Vagina (tissue), 2 donors: ENCODE data around the gene TMEM120A. TPM values are rescaled to one million over a fixed set of nuclear protein-coding genes. Genes with fewer than 3 reads are reported as not detected.
A peak's percentile ranks its signal among the peaks of the same experiment; 100 is the strongest.

ENCODE experiments used
- DNase-seq, 2 donors: peaks; one replicate each; pipeline ENCODE4 v3.0.0-alpha.2; 2017; ENCODE audit errors: extremely low spot score in 2 of 2
- H3K27ac ChIP-seq: fragments of 200-600 bp; sonication (generic); one replicate; pipeline ENCODE4 v1.5.1; 2019
- H3K27me3 ChIP-seq: fragments of 200-600 bp; sonication (generic); one replicate; pipeline ENCODE4 v1.5.1; 2019
- H3K36me3 ChIP-seq, 2 donors: fragments of 200-600 bp; sonication (generic); one replicate each; pipeline ENCODE4 v1.5.1; 2017 to 2019
- H3K4me1 ChIP-seq: fragments of 200-600 bp; sonication (generic); one replicate; pipeline ENCODE4 v1.5.1; 2019
- H3K4me3 ChIP-seq, 2 donors: fragments of 200-600 bp; sonication (generic); 1 replicate in 1 of 2; 2 replicates in 1 of 2; pipeline ENCODE4 v1.5.1; 2016 to 2019
- H3K9me3 ChIP-seq: fragments of 200-600 bp; sonication (generic); one replicate; pipeline ENCODE4 v1.5.1; 2019
- POLR2A ChIP-seq, 2 donors: fragments of 450-650 bp; IDR thresholded peaks; one replicate each; pipeline ENCODE4 v1.6.1; 2017; ENCODE audit warnings: antibody characterized with exemption in 2 of 2, mild to moderate bottlenecking in 2 of 2, moderate library complexity in 2 of 2
- POLR2AphosphoS5 ChIP-seq, 2 donors: sonication (generic); formaldehyde crosslinking; IDR thresholded peaks; one replicate each; pipeline ENCODE4 v1.9.0; 2017; ENCODE audit warnings: antibody characterized with exemption in 2 of 2, mild to moderate bottlenecking in 2 of 2, low read depth in 1 of 2; ENCODE audit not compliant: insufficient read depth in 1 of 2
- intact Hi-C: fragments of 100-400 bp; cut with DNase I; formaldehyde crosslinking; loops from one replicate; pipeline ENCODE4 v1.15.1; 2023
- total RNA-seq: library from RNA; depleted of rRNA; stranded (reverse); fragments of >200 nt; gene quantifications from one replicate; pipeline ENCODE4 v1.2.3, GENCODE V29; 2016
- TF ChIP-seq, protein P1 (sequence below), 3 experiments: fragments of 450-650 bp in 2 of 3; fragments of 200-600 bp in 1 of 3; sonication (generic) in 1 of 3; IDR thresholded peaks; one replicate each; pipeline ENCODE4 v1.5.1; 2017 to 2019; ENCODE audit warnings: antibody characterized with exemption in 3 of 3, mild to moderate bottlenecking in 2 of 3, moderate library complexity in 2 of 3

The TMEM120A gene
- total RNA-seq, 1 donor from 2014 or later = 45.9 TPM

DNA sequence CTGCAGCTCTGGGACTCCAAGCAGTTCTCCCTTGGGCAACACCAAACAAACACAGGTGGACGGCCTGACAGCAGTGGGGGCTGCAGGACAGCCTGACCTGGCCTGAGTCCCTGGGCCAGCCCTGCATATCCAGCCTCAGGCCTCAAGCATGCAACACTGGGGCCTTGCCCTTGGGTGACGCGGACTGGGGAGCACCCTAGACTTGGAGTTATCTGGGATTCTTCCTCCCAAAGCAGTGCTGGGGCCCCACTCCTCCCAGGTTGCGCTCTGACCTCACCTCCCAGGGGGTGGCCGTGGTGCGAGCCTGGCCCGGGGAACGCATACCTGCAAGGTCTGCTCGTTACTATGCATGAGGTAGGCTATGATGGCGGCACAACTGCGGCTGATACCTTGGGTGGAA is 6.2 kb upstream of the TMEM120A start:
- no peak overlapping the region for H3K27ac ChIP-seq
- no peak overlapping the region for H3K4me3 ChIP-seq
- TF ChIP-seq POLR2A (IDR thresholded peaks at IDR 0.05) = no peak
- TF ChIP-seq, protein P1, sequence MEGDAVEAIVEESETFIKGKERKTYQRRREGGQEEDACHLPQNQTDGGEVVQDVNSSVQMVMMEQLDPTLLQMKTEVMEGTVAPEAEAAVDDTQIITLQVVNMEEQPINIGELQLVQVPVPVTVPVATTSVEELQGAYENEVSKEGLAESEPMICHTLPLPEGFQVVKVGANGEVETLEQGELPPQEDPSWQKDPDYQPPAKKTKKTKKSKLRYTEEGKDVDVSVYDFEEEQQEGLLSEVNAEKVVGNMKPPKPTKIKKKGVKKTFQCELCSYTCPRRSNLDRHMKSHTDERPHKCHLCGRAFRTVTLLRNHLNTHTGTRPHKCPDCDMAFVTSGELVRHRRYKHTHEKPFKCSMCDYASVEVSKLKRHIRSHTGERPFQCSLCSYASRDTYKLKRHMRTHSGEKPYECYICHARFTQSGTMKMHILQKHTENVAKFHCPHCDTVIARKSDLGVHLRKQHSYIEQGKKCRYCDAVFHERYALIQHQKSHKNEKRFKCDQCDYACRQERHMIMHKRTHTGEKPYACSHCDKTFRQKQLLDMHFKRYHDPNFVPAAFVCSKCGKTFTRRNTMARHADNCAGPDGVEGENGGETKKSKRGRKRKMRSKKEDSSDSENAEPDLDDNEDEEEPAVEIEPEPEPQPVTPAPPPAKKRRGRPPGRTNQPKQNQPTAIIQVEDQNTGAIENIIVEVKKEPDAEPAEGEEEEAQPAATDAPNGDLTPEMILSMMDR (IDR thresholded peaks at IDR 0.05) = no peak
- no peak for TF ChIP-seq POLR2AphosphoS5 (IDR thresholded peaks at IDR 0.05; ENCODE audit: insufficient read depth in 1 of 2, low read depth in 1 of 2)
- no peaks in the 10 kb centered on the region for H3K27me3 ChIP-seq
- no peaks in the 10 kb centered on the region for H3K4me1 ChIP-seq
- H3K36me3 ChIP-seq = peaks cover 0 to 20% of the 10 kb centered on the region in 2 donors
- intact Hi-C loops = no loop called here
- DNase-seq = no peak
- no peaks in the 10 kb centered on the region for H3K9me3 ChIP-seq

DNA sequence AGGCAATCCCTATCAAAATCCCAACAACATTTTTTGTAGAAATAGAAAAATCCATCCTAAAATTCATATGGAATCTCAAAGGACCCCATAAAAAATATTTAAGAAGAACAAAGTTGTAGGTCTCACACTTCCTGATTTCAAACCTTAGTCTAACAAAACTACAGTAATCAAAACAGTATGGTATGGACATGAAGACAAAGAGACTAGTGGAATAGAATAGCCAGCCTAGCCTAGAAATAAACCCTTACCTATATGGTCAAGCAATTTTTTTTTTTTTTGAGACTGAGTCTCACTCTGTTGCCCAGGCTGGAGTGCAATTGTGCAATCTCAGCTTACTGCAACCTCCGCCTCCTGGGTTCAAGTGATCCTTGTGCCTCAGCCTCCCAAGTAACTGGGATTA is 3.6 kb upstream of the TMEM120A start:
- Histone ChIP-seq H3K9me3 (no peaks in the 10 kb centered on the region), H3K27me3 (no peaks in the 10 kb centered on the region), H3K4me3 (no peak overlapping the region), H3K27ac (no peak overlapping the region), H3K36me3 (peaks cover 0 to 8% of the 10 kb centered on the region in 2 donors), H3K4me1 (peaks cover 13% of the 10 kb centered on the region)
- TF ChIP-seq, protein P1 (IDR thresholded peaks at IDR 0.05) = no peak
- no peak for TF ChIP-seq POLR2A (IDR thresholded peaks at IDR 0.05)
- TF ChIP-seq POLR2AphosphoS5 (IDR thresholded peaks at IDR 0.05; ENCODE audit: insufficient read depth in 1 of 2, low read depth in 1 of 2) = no peak
- intact Hi-C loops = no loop called here
- DNase-seq = no peak

DNA sequence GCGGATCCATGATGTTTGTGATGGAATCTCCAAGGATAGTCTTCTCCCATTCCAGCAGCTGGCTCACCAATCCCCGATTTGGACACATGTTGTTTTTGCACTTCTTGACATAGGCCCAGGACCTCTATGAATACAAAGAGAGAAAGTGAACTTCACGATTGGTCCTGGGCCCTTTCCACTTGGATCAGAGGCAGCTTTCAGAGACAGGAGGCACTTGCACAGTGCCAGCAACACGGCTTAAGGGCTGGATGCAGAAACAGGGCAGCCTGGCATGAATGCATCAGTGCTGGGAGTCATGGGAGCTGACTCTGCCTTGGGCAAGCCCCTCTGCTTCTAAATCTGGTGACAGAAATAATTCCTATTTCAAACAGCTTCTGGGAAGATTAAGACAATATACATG is 2.1 kb upstream of the TMEM120A start:
- H3K27me3 ChIP-seq = no peaks in the 10 kb centered on the region
- H3K9me3 ChIP-seq = no peaks in the 10 kb centered on the region
- DNase-seq = no peak
- H3K4me1 ChIP-seq = peaks cover 23% of the 10 kb centered on the region
- intact Hi-C loops = no loop called here
- no peak overlapping the region for H3K4me3 ChIP-seq
- peaks cover 0 to 14% of the 10 kb centered on the region in 2 donors for H3K36me3 ChIP-seq
- TF ChIP-seq, protein P1 (IDR thresholded peaks at IDR 0.05) = no peak
- TF ChIP-seq POLR2AphosphoS5 (IDR thresholded peaks at IDR 0.05; ENCODE audit: insufficient read depth in 1 of 2, low read depth in 1 of 2) (no peak), POLR2A (IDR thresholded peaks at IDR 0.05) (no peak)
- no peak overlapping the region for H3K27ac ChIP-seq

DNA sequence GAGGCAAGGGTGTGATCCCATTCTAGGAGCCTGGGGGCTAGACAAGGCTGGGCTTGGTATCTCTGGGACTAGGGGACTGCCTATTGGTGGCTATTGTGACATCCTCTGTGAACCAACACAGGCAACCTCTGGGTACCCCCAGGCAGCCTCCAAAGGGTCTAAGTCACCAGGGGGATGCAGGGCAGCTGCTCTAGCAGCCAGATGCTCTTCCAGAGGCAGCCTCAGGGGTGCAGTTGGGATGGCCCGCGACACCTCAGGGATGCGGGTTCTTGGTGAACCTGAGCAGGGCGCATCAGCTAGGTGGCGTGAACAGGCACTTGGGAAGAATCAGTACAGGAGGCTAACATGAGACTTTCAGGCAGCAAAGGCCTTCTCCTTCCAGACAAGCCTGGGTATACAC is 1.6 kb upstream of the TMEM120A start:
- H3K4me3 ChIP-seq = no peak overlapping the region

DNA sequence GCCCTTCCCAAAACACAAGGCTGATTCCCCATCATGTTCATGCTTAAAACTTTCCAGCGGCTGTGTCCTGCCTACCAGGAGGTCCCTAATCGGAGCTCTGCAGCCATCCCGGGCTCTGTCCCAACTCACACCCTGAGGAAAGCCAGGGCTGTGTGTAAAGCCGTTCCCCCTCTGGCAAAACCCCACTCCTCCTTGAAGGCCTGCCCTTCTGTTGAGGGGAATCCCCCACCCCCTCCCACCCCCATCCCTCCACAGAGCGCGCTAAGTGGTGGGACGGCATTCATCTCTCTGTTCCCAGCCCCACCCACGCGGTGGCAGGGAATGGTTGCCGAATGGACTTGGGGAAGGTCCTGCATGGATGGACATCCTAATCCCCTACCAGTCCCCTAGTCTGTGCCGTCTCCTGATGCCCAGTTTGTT is 667 bp upstream of the TMEM120A start:
- H3K9me3 ChIP-seq = no peaks in the 10 kb centered on the region
- H3K36me3 ChIP-seq = peaks cover 0 to 8% of the 10 kb centered on the region in 2 donors
- peaks cover 26% of the 10 kb centered on the region for H3K4me1 ChIP-seq
- intact Hi-C loops = loop anchor here (2.0 kb wide), 2 partner anchors 80 to 88 kb away; partner anchors contain the start of gene POR
- H3K4me3 ChIP-seq = peak overlapping the region; percentile 86 to 98
- no peak for DNase-seq
- no peak for TF ChIP-seq POLR2A (IDR thresholded peaks at IDR 0.05)
- no peak for TF ChIP-seq POLR2AphosphoS5 (IDR thresholded peaks at IDR 0.05; ENCODE audit: insufficient read depth in 1 of 2, low read depth in 1 of 2)
- TF ChIP-seq, protein P1 (IDR thresholded peaks at IDR 0.05) = no peak
- H3K27me3 ChIP-seq = no peaks in the 10 kb centered on the region
- H3K27ac ChIP-seq = peak overlapping the region; percentile 92

More for the DNA sequence above, 1.6 kb upstream of the TMEM120A start:
- DNase-seq = no peak
- peaks cover 23% of the 10 kb centered on the region for H3K4me1 ChIP-seq
- H3K27me3 ChIP-seq = no peaks in the 10 kb centered on the region
- no peak overlapping the region for H3K27ac ChIP-seq
- H3K36me3 ChIP-seq = peaks cover 0 to 14% of the 10 kb centered on the region in 2 donors
- intact Hi-C loops = loop anchor here (2.0 kb wide), 2 partner anchors 81 to 89 kb away; partner anchors contain the start of gene POR
- no peaks in the 10 kb centered on the region for H3K9me3 ChIP-seq
- no peak for TF ChIP-seq POLR2AphosphoS5 (IDR thresholded peaks at IDR 0.05; ENCODE audit: insufficient read depth in 1 of 2, low read depth in 1 of 2)
